Stimulated activated CD4-positive, alpha-beta T cell treated with anti-CD3 and anti-CD28 coated beads, TNF-alpha, amount 100 ng/mL, for 48 hours (primary cell): Measurements from ENCODE around the gene CHRM1.
"Not testable (repeated sequence)": the region's sequence is repeated elsewhere in the genome, so short reads cannot be mapped to it uniquely, and the experiment has no call there.

Experiments used
- DNase-seq, 3 donors: peaks; one replicate each; pipeline ENCODE4 v3.0.0-alpha.2; 2020; ENCODE audit warnings: low read depth in 3 of 3

The CHRM1 gene

GRCh38 chr11:62875698-62876478, 45.3 kb downstream of the CHRM1 start:
- no peak for DNase-seq

GRCh38 chr11:62874851-62875250, 46.3 kb downstream of the CHRM1 start:
- DNase-seq, result no peak

- no peak for DNase-seq
Measured at GRCh38 chr11:62865635-62866034, 55.5 kb downstream of the CHRM1 start.

DNA sequence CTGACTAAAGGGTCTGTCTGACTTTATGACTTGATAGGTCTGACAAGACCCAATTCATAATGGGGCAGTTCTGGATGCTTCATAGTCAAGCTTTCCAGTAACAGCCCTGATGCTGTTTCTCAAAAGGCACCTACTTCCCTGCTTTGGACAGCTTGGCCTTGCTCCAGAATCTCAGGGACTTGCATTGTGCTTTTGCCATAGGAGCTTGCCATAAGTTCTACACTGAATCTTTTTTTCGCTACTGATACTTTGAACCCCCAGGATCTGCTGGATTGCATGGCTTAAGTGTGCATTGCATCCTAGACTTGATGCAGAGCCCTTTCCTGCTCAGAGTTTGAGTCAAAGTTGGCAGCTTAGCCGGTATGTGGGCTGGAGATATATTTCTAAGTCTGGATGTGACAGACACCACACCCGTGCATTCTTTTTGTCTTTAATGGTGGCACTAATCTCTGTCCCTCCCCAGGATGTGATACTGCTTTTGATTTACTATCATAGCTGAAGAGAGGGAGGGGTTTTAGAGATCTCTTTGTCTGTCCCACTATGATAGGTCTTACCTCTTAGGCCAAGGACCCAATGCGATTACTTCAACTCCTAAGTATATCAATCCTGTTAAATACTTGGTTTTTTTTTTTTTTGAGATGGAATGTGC, 57.4 kb downstream of the CHRM1 start:
- DNase-seq, result no peak

- DNase-seq, result not testable (repeated sequence)
Measured at GRCh38 chr11:62861564-62862192, 59.5 kb downstream of the CHRM1 start.

DNA sequence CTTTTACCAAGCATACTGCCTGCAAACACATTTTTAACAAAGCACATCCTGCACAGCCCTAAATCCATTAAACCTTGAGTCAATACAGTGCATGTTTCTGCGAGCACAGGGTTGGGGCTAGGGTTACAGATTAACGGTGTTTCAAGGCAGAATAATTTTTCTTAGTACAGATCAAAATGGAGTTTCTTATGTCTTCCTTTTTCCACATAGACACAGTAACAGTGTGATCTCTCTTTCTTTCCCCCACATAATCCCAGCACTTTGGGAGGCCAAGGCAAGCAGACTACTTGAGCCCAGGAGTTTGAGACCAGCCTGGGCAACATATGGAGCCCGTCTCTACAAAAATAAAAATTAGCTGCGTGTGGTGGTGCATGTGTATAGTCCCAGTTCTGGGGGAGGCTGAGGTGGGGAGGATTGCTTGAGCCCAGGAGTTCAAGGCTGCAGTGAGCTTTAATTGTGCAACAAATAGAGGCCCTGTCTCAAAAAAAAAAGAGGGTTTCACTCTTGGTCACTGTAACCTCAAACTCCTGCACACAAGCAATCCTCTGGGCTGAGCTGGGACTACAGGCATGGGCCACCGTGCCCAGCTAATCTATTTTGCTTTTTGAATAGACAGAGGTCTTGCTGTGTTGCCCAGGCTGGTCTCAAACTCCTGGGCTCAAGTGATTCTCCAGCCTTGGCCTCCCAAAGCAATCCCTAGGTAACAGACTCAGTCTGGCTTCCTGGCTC, 60.2 kb downstream of the CHRM1 start:
- no peak for DNase-seq

DNA sequence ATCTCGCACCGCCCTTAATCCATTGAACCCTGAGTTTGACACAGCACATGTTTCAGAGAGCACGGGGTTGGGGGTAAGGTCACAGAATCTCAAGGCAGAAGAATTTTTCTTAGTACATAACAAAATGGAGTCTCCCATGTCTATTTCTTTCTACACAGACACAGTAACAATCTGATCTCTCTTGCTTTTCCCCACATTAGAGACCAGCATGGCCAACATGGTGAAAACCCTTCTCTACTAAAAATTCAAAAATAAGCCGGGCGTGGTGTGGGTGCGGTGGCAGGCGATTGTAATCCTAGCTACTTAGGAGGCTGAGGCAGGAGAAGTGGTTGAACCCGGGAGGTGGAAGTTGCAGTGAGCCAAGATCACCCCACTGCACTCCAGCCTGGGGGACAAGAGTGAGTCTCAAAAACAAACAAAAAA, 61.9 kb downstream of the CHRM1 start:
- DNase-seq, result not testable (repeated sequence)
